OCI-M2 (cell line): ENCODE data around the gene FILIP1L.

Experiments
- DNase-seq: peaks from one replicate; lab custom pipeline; 2025; ENCODE audit not compliant: unreplicated experiment; lab: John Stamatoyannopoulos, UW

FILIP1L gene

DNA sequence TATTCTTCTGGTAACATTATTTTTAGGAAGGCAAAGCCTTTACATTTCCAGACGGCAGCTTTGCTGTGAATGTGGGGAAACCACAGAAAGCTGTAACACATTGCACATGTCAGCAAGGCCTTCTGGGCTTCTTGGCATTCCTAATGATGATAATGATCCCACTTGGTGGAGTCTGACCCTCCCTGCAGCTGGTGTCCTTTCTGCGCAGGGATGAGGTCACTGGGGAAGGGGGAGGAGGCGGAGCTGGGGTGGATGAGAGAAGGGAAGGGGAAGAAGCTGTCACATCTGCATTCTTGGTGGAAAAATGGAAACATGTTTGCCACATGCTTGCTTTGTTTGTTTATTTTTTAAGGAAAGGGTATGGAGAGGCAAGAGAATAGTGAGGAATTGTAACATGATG is 68.6 kb downstream of the FILIP1L start:
- no peak for DNase-seq

- DNase-seq, result no peak
Measured at GRCh38 chr3:100044369-100044768, 69.9 kb downstream of the FILIP1L start.

GRCh38 chr3:100043271-100043670 is 71.0 kb downstream of the FILIP1L start:
- no peak for DNase-seq

DNA sequence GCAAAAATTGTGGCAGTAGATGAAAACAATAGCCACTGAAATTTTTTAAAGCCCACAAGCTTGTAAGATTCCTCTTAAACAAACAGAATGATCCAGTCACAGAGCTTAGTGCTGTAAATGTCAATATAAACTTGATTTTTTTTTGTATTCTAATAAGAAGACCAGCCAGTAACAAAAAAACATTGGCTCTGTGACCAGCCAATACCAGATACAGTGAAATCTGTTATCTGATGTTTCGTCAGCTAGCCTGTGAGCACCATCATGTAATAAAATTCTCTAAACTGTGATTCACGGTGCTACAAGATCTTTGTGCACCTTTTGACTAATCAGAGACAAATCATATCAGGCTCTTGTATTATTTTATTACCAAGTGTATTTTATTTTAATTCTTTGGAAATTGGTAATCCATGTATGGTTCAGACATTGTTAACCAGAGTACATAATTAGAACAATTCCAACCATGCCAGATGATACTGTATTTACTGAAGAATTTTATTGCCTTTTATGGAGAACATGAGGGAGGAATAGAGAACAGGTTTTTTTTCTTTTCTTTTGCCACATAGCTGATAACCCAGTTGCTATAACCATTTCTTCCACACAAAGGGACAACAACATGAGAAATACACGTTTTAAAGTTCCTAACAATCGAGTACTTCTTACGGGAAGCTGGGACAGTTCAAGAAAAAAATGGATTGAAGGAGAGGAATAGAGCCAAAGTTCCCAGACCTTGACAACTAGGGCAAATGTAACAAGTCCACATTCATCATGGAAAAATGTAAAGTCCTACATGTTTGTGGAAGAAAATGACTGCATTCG is 71.9 kb downstream of the FILIP1L start:
- no peak for DNase-seq

DNA sequence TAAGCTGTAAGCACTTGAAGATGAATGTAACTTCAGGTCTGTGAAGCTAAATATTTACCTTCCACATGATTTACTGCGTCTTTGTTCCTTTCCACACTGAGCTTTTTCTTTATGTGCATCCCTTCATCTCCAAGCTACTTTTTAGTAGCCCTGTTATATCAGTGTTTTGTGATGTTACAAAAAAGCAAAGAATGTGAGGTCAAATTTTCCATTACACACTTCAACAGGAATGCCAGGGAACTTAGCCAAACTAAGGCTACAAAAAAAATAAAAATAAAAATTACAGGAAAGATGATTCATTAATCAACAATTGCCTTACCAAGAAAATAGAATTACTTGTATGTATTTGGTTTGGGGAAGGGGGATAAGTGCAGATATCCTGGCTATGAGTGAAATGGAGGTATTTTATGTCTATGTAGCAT is 73.0 kb downstream of the FILIP1L start:
- DNase-seq, result no peak

GRCh38 chr3:100040451-100041225 is 73.7 kb downstream of the FILIP1L start:
- DNase-seq, result no peak

GRCh38 chr3:100039075-100039474 is 75.2 kb downstream of the FILIP1L start:
- no peak for DNase-seq

- DNase-seq, result no peak
Measured at GRCh38 chr3:100033903-100034471, 80.3 kb downstream of the FILIP1L start.

DNA sequence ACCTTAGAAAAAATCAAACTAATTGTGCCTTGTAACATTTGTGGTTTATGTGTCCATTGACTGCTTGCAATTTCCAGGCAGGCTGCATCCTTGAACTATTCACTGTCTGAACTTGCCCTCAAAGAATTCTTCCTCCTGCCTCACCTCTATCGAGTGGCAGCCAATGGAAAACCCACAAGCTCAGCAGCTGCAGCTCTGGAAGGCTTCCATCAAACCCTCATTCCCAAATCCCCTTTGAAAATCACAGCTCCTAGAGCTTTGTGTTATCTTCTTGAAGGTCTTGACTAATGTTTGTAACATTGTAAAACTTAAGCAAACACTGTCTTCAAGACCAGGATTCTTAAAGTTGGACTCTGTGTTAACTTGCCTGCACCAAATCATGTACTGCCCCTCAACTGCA is 81.1 kb downstream of the FILIP1L start:
- DNase-seq, result no peak

DNA sequence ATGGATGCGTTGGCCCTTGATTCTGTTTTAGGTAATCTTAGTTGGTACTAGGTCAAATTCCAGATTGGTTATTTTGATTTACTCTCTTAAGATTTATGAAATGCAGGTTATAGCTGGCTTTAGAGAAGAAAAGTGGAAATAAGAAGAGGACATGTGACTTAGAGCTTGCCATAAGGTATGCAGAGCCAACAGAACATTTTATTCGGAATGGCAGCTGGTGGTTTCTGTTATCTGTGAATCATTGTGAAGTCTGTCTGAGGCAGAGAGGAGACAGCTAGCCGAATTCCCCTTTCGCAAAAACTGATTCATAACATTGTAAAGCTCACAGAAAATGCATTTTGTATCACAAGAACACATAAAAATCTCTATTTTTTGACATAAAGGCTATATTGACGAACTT is 82.1 kb downstream of the FILIP1L start:
- DNase-seq, result no peak

GRCh38 chr3:100030914-100031425 is 83.3 kb downstream of the FILIP1L start:
- DNase-seq, result no peak

GRCh38 chr3:100030346-100030745 is 84.0 kb downstream of the FILIP1L start:
- DNase-seq, result no peak

DNA sequence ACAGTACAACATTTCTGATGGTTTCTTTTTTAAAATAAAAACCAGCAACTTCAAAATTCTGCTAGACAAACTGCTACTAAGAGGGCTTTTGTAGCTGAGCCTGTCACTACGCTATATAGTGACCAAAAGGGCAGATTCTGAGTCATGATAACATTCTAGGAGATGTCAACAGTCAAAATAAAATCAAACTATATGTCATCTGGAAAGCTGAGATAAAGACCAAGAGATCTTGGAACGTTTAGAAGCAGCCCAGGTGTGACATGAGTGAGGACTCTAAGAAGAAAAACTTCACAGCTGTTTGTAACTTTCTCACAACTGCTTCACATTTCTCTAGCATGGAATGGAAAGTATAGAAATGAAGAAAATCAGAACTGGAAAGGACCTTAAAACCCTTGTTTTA is 84.6 kb downstream of the FILIP1L start:
- DNase-seq, result no peak

- no peak for DNase-seq
Measured at GRCh38 chr3:100029052-100029451, 85.2 kb downstream of the FILIP1L start.

DNA sequence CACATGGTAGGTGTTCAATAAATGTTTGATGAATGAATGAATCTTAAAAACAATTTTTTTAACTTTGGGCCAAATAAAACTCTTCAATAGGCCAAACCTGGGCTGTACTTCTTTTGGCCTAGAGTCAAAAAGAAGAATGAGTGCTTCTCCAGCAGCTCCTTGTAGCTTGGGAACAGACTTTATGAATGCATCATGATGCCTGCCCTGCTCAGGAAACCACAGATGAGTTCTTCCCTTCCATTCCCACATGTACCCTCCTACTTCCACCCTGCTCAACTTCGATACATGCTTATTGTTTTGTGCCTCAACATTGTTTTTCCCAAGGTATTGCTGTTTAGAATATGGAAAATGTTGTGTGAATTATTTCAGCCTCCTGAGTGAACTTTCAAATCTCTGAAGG is 87.0 kb downstream of the FILIP1L start:
- no peak for DNase-seq

DNA sequence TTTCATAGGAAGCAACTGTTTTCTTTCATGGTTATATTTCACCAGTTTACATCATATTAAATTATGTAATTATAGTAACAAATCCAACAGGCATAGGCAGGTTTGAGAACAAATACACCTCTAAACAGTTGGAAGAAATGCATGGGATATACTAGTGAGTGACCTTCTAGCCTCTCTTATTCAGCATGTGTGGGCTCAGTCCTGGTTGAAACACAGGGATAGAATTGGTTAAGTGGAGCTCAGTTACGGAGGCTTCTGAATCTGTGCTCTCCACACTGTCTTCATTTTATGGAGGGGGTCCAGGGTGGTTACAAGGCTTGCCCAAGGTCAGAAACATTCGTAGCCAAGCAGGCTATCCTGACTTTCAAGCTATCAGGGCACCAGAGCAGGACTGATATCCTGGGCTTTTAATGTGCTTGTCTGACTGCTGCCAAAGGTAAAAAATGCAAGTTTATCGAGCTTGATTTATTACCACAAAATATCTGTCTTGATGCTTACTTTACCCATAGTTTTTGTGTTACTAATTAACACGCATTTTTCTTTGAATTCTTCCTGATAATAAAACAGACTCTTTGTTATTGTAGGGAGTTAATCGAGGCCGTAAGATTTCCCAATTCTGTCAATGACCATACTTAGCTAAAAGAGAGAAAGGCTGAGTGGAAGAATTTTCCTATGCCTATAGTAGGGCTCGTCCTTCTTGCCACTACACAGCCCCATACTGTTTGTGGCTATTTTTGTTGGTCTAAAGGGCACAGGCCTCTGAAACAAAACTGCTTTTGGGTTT is 89.6 kb downstream of the FILIP1L start:
- no peak for DNase-seq

- DNase-seq, result no peak
Measured at GRCh38 chr3:100023595-100023994, 90.7 kb downstream of the FILIP1L start.

DNA sequence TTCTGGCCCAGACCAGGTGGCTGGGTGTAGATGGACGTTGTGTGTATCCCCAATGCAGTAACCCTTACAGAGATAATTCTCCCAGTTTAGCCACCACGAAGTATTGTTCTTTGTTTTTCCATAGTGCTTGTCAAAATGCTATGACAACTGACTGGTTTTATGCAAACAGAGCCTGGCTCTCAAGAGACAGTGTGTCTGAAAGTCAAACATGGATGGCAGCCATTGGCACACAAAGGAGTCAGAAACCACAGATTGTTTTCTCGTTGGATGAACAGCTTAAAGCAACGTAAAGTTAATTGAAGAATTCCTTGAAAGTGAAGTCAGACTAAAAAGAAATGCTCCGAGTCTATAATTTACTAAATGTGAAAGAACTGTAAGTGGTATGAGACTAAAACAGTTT is 91.2 kb downstream of the FILIP1L start:
- DNase-seq, result no peak

- no peak for DNase-seq
Measured at GRCh38 chr3:100022506-100022905, 91.8 kb downstream of the FILIP1L start.

- no peak for DNase-seq
Measured at GRCh38 chr3:100020876-100021644, 93.2 kb downstream of the FILIP1L start.
